ENCODE measurements around the gene UNG.

DNA sequence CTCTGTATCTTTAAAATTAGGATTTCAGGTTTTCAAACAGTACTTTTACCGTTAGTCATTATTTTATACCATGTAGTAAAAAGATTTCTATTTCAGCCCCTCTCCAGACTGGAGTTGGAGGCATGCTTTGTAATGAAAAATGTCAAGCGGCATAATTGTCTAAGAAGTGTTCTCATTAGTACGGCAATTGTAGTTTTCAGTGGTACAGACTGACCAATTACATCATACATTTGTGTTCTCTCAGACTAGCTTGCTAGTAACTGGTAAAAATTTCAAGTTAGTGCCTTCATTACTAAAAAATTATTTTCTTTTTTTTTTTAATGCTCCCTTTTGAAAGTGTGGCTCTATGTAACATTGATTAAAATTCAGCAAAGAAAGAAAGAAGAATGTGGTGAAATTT is 40.5 kb upstream of the UNG start:
- no peak for TF ChIP-seq ATF2 (IDR thresholded peaks at IDR 0.05; ENCODE audit: low read length)
- no peak for TF ChIP-seq POLR2A (IDR thresholded peaks at IDR 0.05; ENCODE audit: control extremely low read depth in 1 of 2, low read depth in 2 of 2, low read length in 2 of 2)
- TF ChIP-seq MAFK (IDR thresholded peaks at IDR 0.05; ENCODE audit: low read depth, low read length): no peak
- no peak for TF ChIP-seq RAD21 (IDR thresholded peaks at IDR 0.05 in 1 of 2, conservative IDR thresholded peaks at IDR 0.05 in 1 of 2; ENCODE audit: low read depth in 2 of 2, low read length in 2 of 2)
- TF ChIP-seq POLR2AphosphoS5 (IDR thresholded peaks at IDR 0.05; ENCODE audit: low read depth, low read length): no peak
- TF ChIP-seq SP1 (IDR thresholded peaks at IDR 0.05; ENCODE audit: low read depth, low read length): no peak
- TF ChIP-seq PHF8 (conservative IDR thresholded peaks at IDR 0.05; ENCODE audit: low read depth, low read length): no peak
- TF ChIP-seq CEBPB (IDR thresholded peaks at IDR 0.05; ENCODE audit: low read depth, low read length): no peak
